Calu3 (cell line): ENCODE measurements around the gene COL5A1. TPM values are rescaled to one million over a fixed set of nuclear protein-coding genes. Genes with fewer than 3 reads are reported as not detected.

Experiments
- Bru-seq: library from RNA; stranded (reverse); fragments of 400-500 nt; gene quantifications from one replicate; lab custom pipeline; 2021; lab: Mats Ljungman, UMichigan
- BruChase-seq, 2 experiments: library from RNA; stranded (reverse); fragments of 400-500 nt; gene quantifications; one replicate each; lab custom pipeline; 2021; lab: Mats Ljungman, UMichigan
- BruUV-seq: library from RNA; stranded (reverse); fragments of 400-500 nt; replicated peaks from 2 replicates; lab custom pipeline; 2021; lab: Mats Ljungman, UMichigan
- CTCF ChIA-PET: fragments of 300-600 bp; sonication (Branson Sonifier 250); formaldehyde crosslinking; loops from one replicate; lab custom pipeline; 2022; ENCODE audit warnings: antibody characterized with exemption; lab: Charles Lee
- DNase-seq: peaks from one replicate; pipeline ENCODE4 v3.0.0; 2022
- H3K27ac Mint-ChIP-seq: one replicate; pipeline ENCODE4 v1.8.0; 2022; ENCODE audit warnings: mixed read lengths; ENCODE audit not compliant: unreplicated experiment
- H3K27me3 Mint-ChIP-seq: one replicate; pipeline ENCODE4 v1.8.0; 2022; ENCODE audit warnings: mixed read lengths; ENCODE audit not compliant: unreplicated experiment
- H3K36me3 Mint-ChIP-seq: one replicate; pipeline ENCODE4 v1.8.0; 2022; ENCODE audit warnings: mild to moderate bottlenecking, moderate library complexity, mixed read lengths; ENCODE audit not compliant: insufficient read depth, unreplicated experiment
- H3K4me1 Mint-ChIP-seq: one replicate; pipeline ENCODE4 v1.8.0; 2022; ENCODE audit warnings: mild to moderate bottlenecking, low read depth, mixed read lengths; ENCODE audit not compliant: unreplicated experiment
- H3K4me3 Mint-ChIP-seq: one replicate; pipeline ENCODE4 v1.8.0; 2022; ENCODE audit warnings: mild to moderate bottlenecking, low read depth, moderate library complexity, mixed read lengths; ENCODE audit not compliant: unreplicated experiment
- H3K9me3 Mint-ChIP-seq: one replicate; pipeline ENCODE4 v1.8.0; 2022; ENCODE audit warnings: low read depth, mixed read lengths; ENCODE audit not compliant: unreplicated experiment
- CTCF ChIP-seq: fragments of 200-600 bp; IDR thresholded peaks from one replicate; pipeline ENCODE4 v1.8.0; 2022; ENCODE audit warnings: antibody characterized with exemption; ENCODE audit not compliant: unreplicated experiment
- intact Hi-C: fragments of 100-400 bp; cut with micrococcal nuclease; formaldehyde crosslinking; loops from one replicate; pipeline ENCODE4 v1.10.0; 2022; ENCODE audit not compliant: unreplicated experiment
- long read RNA-seq: library from polyadenylated mRNA; stranded (forward); transcript quantifications from one replicate; pipeline ENCODE4 v2.0.0, GENCODE V29; 2022
- total RNA-seq: library from RNA; stranded (reverse); gene quantifications from 2 replicates; pipeline ENCODE4 v1.2.3, GENCODE V29; 2022

COL5A1 gene
- total RNA-seq: not detected in 2 replicates
- not detected for Bru-seq, nascent RNA
- not detected for BruChase-seq, experiment 1, labeled RNA remaining after a 6-hour chase
- percentile 0 among the genes with signal in this experiment for BruChase-seq, experiment 2, labeled RNA remaining after a 2-hour chase
- long read RNA-seq: 0 reads

- H3K4me3 Mint-ChIP-seq: no peak within 1 kb of the TSS
- DNase-seq: no peak
- peaks cover 14% of the 10 kb centered on the region for H3K27me3 Mint-ChIP-seq
- intact Hi-C loops: no loop called here
- CTCF ChIA-PET: no interaction called here
- no peak for TF ChIP-seq CTCF
- no peaks in the 10 kb centered on the region for H3K4me1 Mint-ChIP-seq
- H3K36me3 Mint-ChIP-seq: no peaks in the 10 kb centered on the region
- BruUV-seq: no TSS peak
- H3K9me3 Mint-ChIP-seq: no peaks in the 10 kb centered on the region
- no peak within 1 kb of the TSS for H3K27ac Mint-ChIP-seq
These were observed at the start of gene COL5A1 for GRCh38 chr9:134641173-134641989. TSS of gene COL5A1 (plus strand) at chr9:134641803. CDS start at chr9:134642188, 385 bp downstream.

GRCh38 chr9:134592018-134592818 is 49.4 kb upstream of the COL5A1 start:
- no peak for TF ChIP-seq CTCF
- CTCF ChIA-PET: no interaction called here
- intact Hi-C loops: no loop called here
- no peaks in the 10 kb centered on the region for H3K36me3 Mint-ChIP-seq
- H3K9me3 Mint-ChIP-seq: no peaks in the 10 kb centered on the region
- H3K27me3 Mint-ChIP-seq: peaks cover 14% of the 10 kb centered on the region
- H3K4me3 Mint-ChIP-seq: no peak overlapping the region
- no peak overlapping the region for H3K27ac Mint-ChIP-seq
- H3K4me1 Mint-ChIP-seq: no peaks in the 10 kb centered on the region
- no TSS peak for BruUV-seq
- DNase-seq: no peak

- CTCF ChIA-PET: no interaction called here
- no peaks in the 10 kb centered on the region for H3K36me3 Mint-ChIP-seq
- H3K4me1 Mint-ChIP-seq: no peaks in the 10 kb centered on the region
- TF ChIP-seq CTCF: no peak
- DNase-seq: no peak
- intact Hi-C loops: no loop called here
- H3K4me3 Mint-ChIP-seq: no peak overlapping the region
- no TSS peak for BruUV-seq
- no peak overlapping the region for H3K27ac Mint-ChIP-seq
- H3K27me3 Mint-ChIP-seq: peaks cover 14% of the 10 kb centered on the region
- H3K9me3 Mint-ChIP-seq: no peaks in the 10 kb centered on the region
These were observed 48.8 kb upstream of the COL5A1 start for GRCh38 chr9:134592819-134593200.

- Mint-ChIP-seq H3K9me3 (no peaks in the 10 kb centered on the region), H3K4me1 (no peaks in the 10 kb centered on the region), H3K27ac (no peak overlapping the region), H3K27me3 (peaks cover 14% of the 10 kb centered on the region), H3K36me3 (no peaks in the 10 kb centered on the region), H3K4me3 (no peak overlapping the region)
- no TSS peak for BruUV-seq
- intact Hi-C loops: no loop called here
- no peak for DNase-seq
- no peak for TF ChIP-seq CTCF
- CTCF ChIA-PET: no interaction called here
These were observed 48.1 kb upstream of the COL5A1 start for GRCh38 chr9:134593286-134594077.
